ENCODE results near the gene CDADC1.

CDADC1 gene

GRCh38 chr13:49297338-49297737 lies 49.6 kb downstream of the CDADC1 start:
- no peak for DNase-seq

GRCh38 chr13:49298416-49298815 lies 50.7 kb downstream of the CDADC1 start:
- DNase-seq, result no peak

GRCh38 chr13:49298903-49299605 lies 51.3 kb downstream of the CDADC1 start:
- no peak for DNase-seq

DNA sequence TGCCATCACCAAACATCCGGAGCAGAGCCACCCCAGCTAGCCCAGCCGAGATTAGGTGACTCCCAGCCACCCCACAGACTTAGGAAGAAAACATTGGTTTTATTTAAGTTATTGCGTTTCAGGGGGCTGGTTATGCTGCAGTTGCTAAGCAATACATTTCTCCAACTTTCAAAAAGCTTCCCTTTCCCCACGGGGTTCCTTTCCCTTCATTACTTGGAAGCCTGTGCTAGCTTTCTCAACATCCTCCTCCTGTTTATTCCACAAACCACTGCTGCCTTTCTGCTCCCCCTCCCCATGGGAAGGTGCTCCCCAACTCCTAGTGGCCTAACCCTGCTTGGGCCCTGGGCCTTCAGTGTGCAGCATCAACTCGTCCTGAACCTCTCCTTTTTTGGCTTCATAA lies 52.6 kb downstream of the CDADC1 start:
- DNase-seq, result no peak

DNA sequence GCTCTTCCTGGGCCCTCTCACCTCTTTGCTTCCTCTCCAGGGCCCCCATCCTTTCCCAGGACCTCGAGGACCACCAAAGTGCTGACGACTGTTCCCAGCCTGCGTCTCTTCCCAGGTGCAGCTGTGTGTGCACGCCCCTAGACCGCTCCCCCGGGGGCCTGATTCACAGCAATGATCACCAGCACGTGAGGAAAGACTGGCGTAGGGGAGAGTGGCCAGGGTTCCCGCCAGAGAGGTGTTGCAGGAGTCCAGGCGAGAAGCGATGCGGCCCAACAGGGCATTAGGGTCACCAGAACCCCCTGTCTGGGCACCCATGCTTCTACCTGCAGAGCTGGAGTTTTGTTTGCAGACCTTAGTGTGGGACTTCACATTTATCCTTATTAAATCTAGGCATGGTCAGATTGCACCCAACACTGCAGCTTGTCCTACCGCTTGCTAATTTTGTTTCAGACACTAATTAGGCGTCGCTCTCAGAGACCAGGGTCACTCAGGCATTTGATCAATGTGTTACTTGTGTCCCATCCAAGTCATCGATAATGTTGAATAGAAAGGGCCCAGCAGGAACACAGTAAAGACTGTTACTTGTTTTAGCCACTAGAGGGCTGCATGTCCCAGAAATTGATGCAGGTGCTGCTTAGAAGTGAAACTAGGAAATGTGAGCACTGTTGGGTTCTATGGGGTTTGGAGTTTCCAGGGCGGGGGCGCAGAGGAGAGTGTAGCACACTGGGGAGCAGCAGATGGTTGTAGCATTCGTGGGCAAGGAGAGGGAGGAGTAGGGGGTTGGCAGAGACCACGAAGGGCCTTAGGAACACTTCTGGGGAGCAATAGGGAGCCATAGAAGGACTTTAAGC lies 53.2 kb downstream of the CDADC1 start:
- DNase-seq, result peak; percentile 72

DNA sequence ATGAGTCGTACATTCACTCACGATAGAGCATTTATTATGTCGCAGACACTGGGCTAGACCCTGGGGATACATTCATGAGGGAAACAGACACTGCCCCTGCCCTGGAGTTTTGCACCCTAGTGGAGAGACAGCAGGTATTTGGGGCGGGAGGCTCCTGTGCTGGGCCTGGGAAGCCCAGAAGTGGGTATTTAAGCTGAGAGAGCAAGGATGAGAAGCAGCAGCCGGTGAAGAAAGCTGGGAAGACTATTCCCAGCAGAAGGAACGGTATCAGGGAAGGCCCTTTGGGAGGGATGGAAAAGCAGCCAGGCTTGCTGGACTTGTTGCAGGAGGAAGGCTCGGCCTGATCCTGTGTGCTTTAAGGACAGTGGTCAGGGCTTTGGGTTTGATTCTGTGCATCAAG lies 54.5 kb downstream of the CDADC1 start:
- no peak for DNase-seq

GRCh38 chr13:49302817-49303216 lies 55.1 kb downstream of the CDADC1 start:
- DNase-seq, result no peak

DNA sequence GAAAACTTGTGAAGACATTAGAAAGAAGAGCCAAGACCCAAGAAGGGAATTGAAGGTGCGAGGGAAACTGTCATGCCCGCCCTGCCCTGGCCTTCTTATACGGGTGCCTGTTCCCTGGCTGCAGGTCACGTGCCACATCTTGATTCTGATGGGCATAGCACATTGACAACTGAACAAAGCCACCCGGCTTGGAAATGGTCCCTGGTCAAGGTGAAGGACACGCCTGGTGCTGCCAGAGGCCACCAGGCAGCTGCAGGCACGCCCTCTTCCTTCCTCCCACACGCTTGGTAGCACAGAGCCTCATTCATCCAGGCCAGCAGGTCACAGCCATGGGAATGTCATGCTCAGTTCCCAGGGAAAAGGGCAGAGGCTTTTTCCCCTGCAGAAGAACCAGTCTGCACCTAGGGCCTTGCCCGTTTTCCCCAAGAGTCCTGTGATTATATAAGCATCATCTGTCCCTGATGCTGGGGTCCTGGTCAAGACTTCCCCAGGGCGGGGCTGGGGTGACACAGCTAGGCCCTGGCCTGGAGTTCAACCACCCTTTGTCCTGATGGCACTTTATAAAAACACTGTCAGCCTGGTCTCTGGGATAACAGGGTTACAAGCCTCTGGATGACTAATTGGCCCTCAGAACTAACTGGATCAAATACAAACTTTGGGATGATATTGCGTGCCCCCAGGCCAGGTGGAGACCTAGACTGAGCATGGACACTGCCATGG lies 56.0 kb downstream of the CDADC1 start:
- no peak for DNase-seq

- no peak for DNase-seq
Observed at GRCh38 chr13:49304356-49304755, 56.6 kb downstream of the CDADC1 start.

- no peak for DNase-seq
Observed at GRCh38 chr13:49304763-49305700, 57.3 kb downstream of the CDADC1 start.

- DNase-seq, result no peak
Observed at GRCh38 chr13:49305792-49306425, 58.2 kb downstream of the CDADC1 start.

DNA sequence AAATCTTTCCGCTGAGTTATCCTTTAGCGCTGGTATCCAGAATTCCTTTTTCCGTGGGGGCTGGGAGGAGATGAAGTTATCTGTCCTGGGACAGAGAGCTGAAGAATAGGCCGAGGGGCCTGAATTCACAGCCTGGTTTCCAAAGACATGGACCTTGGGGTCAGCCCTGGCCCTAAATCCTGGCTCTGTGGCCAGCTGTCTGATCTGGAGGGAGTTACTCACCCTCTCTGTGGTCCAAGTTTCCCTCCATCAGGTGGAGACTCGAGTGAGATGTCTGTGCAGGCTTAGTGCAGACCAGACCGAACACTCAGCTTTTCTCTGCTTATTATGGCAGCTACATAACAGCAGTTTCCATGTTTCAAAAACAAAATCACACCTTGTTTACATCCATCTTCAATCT lies 59.6 kb downstream of the CDADC1 start:
- no peak for DNase-seq

DNA sequence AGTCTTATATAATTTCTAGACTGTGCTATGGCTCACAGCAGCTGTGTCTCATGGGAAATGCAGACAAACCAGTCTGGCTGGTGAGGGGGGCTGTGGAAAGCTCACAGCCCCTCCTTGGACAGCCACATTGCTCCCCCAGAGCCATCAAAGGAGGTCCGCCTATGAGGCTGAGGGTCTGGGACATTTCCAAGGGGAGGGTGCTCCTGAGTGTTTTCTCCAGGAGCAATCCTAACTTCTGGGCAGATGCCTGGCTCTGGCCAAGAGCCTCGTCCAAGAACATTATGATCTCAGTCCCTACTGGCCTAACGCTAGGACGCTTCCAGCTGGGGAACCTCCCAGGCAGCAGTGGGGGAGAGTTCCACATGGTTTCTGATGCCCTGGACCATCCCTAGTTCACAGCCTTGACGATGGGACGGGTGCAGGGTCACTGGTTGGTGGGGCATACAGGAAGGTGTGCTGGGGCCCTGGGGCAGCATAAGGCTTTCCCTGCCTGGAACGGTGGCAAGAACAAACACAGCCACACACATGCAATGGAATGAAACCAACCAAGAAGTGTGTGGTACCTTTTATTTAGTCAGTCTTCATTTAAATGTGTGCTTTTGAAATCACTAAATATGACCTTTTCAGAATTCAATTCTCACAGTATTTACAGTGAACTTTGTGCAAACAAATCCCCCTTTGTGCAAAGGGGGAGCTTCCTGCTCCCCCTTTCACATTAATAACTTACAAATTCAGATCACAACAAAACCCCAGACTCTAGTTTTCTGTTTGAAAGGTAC lies 60.6 kb downstream of the CDADC1 start:
- DNase-seq, result no peak

GRCh38 chr13:49308921-49309408 lies 61.2 kb downstream of the CDADC1 start:
- no peak for DNase-seq

- no peak for DNase-seq
Observed at GRCh38 chr13:49310251-49310650, 62.5 kb downstream of the CDADC1 start.

DNA sequence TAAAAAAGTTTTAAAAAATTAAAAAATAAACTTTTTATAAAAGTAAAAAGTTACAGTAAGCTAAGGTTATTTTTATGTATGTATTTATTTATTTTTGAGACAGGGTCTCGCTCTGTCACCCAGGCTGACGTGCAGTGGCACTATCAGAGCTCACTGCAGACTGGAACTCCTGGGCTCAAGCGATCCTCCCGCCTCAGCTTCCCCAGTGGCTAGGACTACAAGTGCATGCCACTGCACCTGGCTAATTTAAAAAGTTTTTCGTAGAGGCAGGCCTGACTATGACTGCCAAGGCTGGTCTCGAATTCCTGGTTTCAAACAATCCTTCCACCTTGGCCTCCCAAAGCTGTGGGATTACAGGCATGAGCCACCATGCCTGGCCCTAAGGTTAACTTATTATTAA lies 64.1 kb downstream of the CDADC1 start:
- no peak for DNase-seq

DNA sequence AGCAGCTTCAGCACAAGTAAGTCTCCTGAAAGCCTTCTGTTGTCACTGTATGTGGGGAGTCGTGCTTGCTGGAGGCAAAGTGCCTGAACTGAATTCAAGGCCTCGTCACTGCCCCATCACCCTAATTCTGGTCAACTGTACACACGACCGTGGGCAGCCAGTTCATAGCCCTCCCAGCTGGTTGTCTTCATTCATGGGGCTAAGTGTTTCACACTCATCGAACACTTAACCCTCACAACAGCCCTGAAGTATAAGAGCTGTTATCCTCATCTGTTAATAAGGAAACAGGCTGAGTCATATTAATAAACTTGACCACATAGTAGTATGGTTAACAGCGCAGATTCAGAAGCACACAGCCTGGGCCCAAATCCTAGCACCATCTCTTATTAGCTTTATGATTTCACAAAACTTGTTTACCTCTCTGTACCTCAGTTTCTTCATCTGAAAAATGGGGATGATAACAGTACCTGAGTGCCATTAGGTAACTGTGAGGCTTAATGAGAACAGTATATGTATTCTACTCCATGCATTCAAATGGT lies 66.7 kb downstream of the CDADC1 start:
- DNase-seq, result no peak

DNA sequence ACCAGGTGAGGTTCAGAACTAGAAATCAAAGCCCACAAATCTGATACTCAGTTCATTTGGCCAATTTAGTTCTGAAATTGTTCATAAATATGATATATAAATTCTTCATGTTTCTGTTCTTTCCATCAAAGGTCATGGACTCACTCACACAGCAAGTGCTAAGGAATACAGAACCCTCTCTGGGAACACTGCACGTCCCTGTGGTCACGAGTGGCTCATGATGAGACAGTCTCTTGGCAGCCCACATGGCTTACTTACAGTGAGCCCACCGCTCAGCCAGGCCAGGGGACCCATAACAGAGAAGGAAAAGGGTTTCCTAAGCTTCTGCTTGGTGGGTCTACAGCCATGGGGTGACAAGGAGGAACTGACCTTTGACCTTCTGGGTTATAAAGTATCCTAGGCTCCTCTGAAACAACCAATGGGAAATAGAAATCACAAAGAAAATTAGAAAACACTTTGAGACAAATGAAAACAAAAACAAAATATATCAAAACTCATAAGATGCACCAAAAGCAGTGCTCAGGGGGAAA lies 67.4 kb downstream of the CDADC1 start:
- no peak for DNase-seq

- no peak for DNase-seq
Observed at GRCh38 chr13:49315756-49316482, 68.2 kb downstream of the CDADC1 start.

- no peak for DNase-seq
Observed at GRCh38 chr13:49319551-49319950, 71.8 kb downstream of the CDADC1 start.

Measured in NCI-H748 treated with DMSO at 0.1 percent for 48 hours (cell line).